ENCODE measurements around the gene ASXL2. TPM values are rescaled to one million over a fixed set of nuclear protein-coding genes. Genes with fewer than 3 reads are reported as not detected.

ASXL2 gene
- total RNA-seq, 1 experiment from 2014 or later: 34.0 TPM

- Mint-ChIP-seq H3K4me1 (ENCODE audit: insufficient read depth, unreplicated experiment) (peaks cover 6% of the 10 kb centered on the region), H3K27me3 (ENCODE audit: insufficient read depth, unreplicated experiment) (no peaks in the 10 kb centered on the region), H3K36me3 (ENCODE audit: insufficient read depth, unreplicated experiment) (peaks cover 11% of the 10 kb centered on the region), H3K27ac (ENCODE audit: low read depth, unreplicated experiment) (no peak overlapping the region), H3K9me3 (ENCODE audit: unreplicated experiment) (no peaks in the 10 kb centered on the region), H3K4me3 (ENCODE audit: unreplicated experiment) (no peak overlapping the region)
- ChIA-PET CTCF (no interaction called here), POLR2A (no interaction called here)
- intact Hi-C loops (cut with micrococcal nuclease): no loop called here
- TF ChIP-seq CTCF (IDR thresholded peaks at IDR 0.05; ENCODE audit: unreplicated experiment): no peak
- BruUV-seq (replicated peaks): no TSS peak
- DNase-seq (ENCODE audit: unreplicated experiment): no peak
These were observed 63.6 kb downstream of the ASXL2 start for GRCh38 chr2:25814681-25815080.

- Mint-ChIP-seq H3K27me3 (ENCODE audit: insufficient read depth, unreplicated experiment) (no peaks in the 10 kb centered on the region), H3K36me3 (ENCODE audit: insufficient read depth, unreplicated experiment) (peaks cover 13% of the 10 kb centered on the region), H3K9me3 (ENCODE audit: unreplicated experiment) (no peaks in the 10 kb centered on the region), H3K4me3 (ENCODE audit: unreplicated experiment) (no peak overlapping the region), H3K27ac (ENCODE audit: low read depth, unreplicated experiment) (no peak overlapping the region), H3K4me1 (ENCODE audit: insufficient read depth, unreplicated experiment) (peaks cover 11% of the 10 kb centered on the region)
- TF ChIP-seq CTCF (IDR thresholded peaks at IDR 0.05; ENCODE audit: unreplicated experiment): no peak
- DNase-seq (ENCODE audit: unreplicated experiment): no peak
- POLR2A ChIA-PET: interaction anchor here (0.6 to 1.6 kb wide), 2 partner anchors 10 to 125 kb away, joined by 4 to 5 read pairs; no protein-coding TSS in a partner anchor
- no TSS peak for BruUV-seq (replicated peaks)
- intact Hi-C loops (cut with micrococcal nuclease): no loop called here
- CTCF ChIA-PET: interaction anchor here (0.7 to 1.2 kb wide), 2 partner anchors 44 to 112 kb away, joined by 3 to 4 read pairs; no protein-coding TSS in a partner anchor
These were observed 67.9 kb downstream of the ASXL2 start for GRCh38 chr2:25810428-25810827.

GRCh38 chr2:25809646-25810045 is 68.6 kb downstream of the ASXL2 start:
- DNase-seq (ENCODE audit: unreplicated experiment): no peak
- TF ChIP-seq CTCF (IDR thresholded peaks at IDR 0.05; ENCODE audit: unreplicated experiment): no peak
- ChIA-PET CTCF (interaction anchor here (1.2 kb wide), 1 partner anchor 45 kb away, joined by 3 read pairs; no protein-coding TSS in a partner anchor), POLR2A (interaction anchor here (1.3 kb wide), 1 partner anchor 69 kb away, joined by 4 read pairs; the partner anchor contains the start of gene ASXL2)
- Mint-ChIP-seq H3K4me3 (ENCODE audit: unreplicated experiment) (no peak overlapping the region), H3K27me3 (ENCODE audit: insufficient read depth, unreplicated experiment) (no peaks in the 10 kb centered on the region), H3K4me1 (ENCODE audit: insufficient read depth, unreplicated experiment) (peaks cover 5% of the 10 kb centered on the region), H3K27ac (ENCODE audit: low read depth, unreplicated experiment) (no peak overlapping the region), H3K36me3 (ENCODE audit: insufficient read depth, unreplicated experiment) (peaks cover 20% of the 10 kb centered on the region), H3K9me3 (ENCODE audit: unreplicated experiment) (no peaks in the 10 kb centered on the region)
- BruUV-seq (replicated peaks): no TSS peak
- intact Hi-C loops (cut with micrococcal nuclease): no loop called here

- ChIA-PET CTCF (no interaction called here), POLR2A (no interaction called here)
- TF ChIP-seq CTCF (IDR thresholded peaks at IDR 0.05; ENCODE audit: unreplicated experiment): no peak
- no TSS peak for BruUV-seq (replicated peaks)
- Mint-ChIP-seq H3K4me1 (ENCODE audit: insufficient read depth, unreplicated experiment) (peaks cover 5% of the 10 kb centered on the region), H3K36me3 (ENCODE audit: insufficient read depth, unreplicated experiment) (peaks cover 31% of the 10 kb centered on the region), H3K27me3 (ENCODE audit: insufficient read depth, unreplicated experiment) (no peaks in the 10 kb centered on the region), H3K9me3 (ENCODE audit: unreplicated experiment) (no peaks in the 10 kb centered on the region), H3K4me3 (ENCODE audit: unreplicated experiment) (no peak overlapping the region), H3K27ac (ENCODE audit: low read depth, unreplicated experiment) (no peak overlapping the region)
- intact Hi-C loops (cut with micrococcal nuclease): no loop called here
- peak; percentile 24 for DNase-seq (ENCODE audit: unreplicated experiment)
These were observed 70.3 kb downstream of the ASXL2 start for GRCh38 chr2:25808006-25808383.
